Measurements from ENCODE around the gene PIP5KL1. TPM values are rescaled to one million over a fixed set of nuclear protein-coding genes. Genes with fewer than 3 reads are reported as not detected.

Gene PIP5KL1
- total RNA-seq, 2 experiments from 2014 or later = 0.95 to 4.4 TPM

DNA sequence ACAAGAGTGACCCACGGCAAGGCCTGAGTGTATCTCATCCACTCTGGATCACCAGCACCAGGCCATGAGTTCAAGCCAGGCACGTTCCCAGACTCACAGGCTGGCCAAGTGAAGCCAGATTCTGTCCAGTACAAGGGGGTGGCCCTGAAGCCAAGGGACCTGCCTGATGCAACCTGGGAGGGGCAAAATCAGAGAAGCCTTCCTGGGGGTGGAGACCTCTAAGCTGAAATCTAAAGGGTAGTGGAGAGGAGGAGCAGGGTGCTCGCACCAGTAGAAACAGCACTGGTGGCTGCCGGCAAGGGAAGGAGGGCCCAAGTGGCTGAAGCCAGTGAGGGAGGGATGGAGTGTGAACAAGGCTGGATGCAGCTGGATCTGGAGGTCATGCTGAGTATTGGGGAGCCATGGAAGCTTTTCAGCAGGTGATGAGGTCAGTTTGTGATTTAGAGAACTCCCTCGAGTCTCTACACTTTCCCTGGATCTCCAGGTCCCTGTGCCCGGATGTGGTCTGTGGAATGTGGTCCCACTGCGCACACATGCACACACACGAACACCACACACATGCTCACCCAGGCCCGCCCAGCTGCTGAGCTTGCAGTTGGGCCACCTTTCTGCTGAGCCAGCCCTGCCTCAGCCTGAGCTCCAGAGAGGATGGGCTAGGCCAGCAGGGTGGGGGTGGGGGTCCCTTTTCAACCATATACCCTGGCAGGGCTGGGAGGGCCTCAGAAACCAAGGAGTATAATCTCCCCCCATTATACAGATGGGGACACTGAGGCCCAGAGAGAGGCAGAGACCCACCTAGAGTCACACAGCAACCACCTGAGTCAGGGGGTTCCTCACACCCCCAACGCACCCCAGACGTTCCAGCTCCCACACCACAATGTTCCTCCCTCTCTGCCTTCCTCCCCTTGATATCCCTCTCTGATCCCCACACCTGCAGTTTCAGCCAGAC is 1.6 kb downstream of the PIP5KL1 start:
- DNase-seq (ENCODE audit: low spot score) = no peak
- no peaks in the 10 kb centered on the region for H3K36me3 ChIP-seq (ENCODE audit: insufficient read depth, low read length)
- intact Hi-C loops (cut with micrococcal nuclease; ENCODE audit: unreplicated experiment) = loop anchor here (10.0 kb wide), 1 partner anchor 424 kb away; no protein-coding TSS in a partner anchor
- no peaks in the 10 kb centered on the region for H3K79me2 ChIP-seq (ENCODE audit: insufficient read depth, low read depth, low read length)
- H3K4me1 ChIP-seq (ENCODE audit: insufficient read depth, low read length, poor library complexity, severe bottlenecking) = peaks cover 41% of the 10 kb centered on the region
- no peaks in the 10 kb centered on the region for H3K9me3 ChIP-seq (ENCODE audit: low read length)
- no peak overlapping the region for H3K27ac ChIP-seq (ENCODE audit: low read depth, low read length, poor library complexity, severe bottlenecking)
- no peak overlapping the region for H3K4me3 ChIP-seq (ENCODE audit: low read depth, low read length, poor library complexity, severe bottlenecking)
- POLR2A ChIA-PET = interaction anchor here (0.6 kb wide), 1 partner anchor 110 kb away, joined by 5 read pairs; no protein-coding TSS in a partner anchor
- CTCF ChIA-PET (ENCODE audit: unreplicated experiment) = no interaction called here
- H3K9me2 ChIP-seq (ENCODE audit: insufficient read depth, low read length) = no peaks in the 10 kb centered on the region
- H3K4me2 ChIP-seq (ENCODE audit: low read length) = peak overlapping the region; percentile 71; the same call in 1 of the 2 replicates
- no TSS peak for BruUV-seq (replicated peaks)
- H4K20me1 ChIP-seq (ENCODE audit: insufficient read depth, low read length) = no peaks in the 10 kb centered on the region
- TF ChIP-seq EZH2phosphoT487 (IDR thresholded peaks at IDR 0.05; ENCODE audit: borderline replicate concordance, low read depth, low read length) = no peak
- TF ChIP-seq, protein P1, sequence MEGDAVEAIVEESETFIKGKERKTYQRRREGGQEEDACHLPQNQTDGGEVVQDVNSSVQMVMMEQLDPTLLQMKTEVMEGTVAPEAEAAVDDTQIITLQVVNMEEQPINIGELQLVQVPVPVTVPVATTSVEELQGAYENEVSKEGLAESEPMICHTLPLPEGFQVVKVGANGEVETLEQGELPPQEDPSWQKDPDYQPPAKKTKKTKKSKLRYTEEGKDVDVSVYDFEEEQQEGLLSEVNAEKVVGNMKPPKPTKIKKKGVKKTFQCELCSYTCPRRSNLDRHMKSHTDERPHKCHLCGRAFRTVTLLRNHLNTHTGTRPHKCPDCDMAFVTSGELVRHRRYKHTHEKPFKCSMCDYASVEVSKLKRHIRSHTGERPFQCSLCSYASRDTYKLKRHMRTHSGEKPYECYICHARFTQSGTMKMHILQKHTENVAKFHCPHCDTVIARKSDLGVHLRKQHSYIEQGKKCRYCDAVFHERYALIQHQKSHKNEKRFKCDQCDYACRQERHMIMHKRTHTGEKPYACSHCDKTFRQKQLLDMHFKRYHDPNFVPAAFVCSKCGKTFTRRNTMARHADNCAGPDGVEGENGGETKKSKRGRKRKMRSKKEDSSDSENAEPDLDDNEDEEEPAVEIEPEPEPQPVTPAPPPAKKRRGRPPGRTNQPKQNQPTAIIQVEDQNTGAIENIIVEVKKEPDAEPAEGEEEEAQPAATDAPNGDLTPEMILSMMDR (conservative IDR thresholded peaks at IDR 0.05; ENCODE audit: low read length) = no peak
- H2AFZ ChIP-seq (ENCODE audit: low read length) = no peak overlapping the region

- H3K9me2 ChIP-seq (ENCODE audit: insufficient read depth, low read length) = no peaks in the 10 kb centered on the region
- peak overlapping the region; percentile 71 for H3K4me2 ChIP-seq (ENCODE audit: low read length)
- ChIA-PET CTCF (ENCODE audit: unreplicated experiment) (interaction anchor here (0.6 kb wide), 1 partner anchor 540 kb away, joined by 6 read pairs; no protein-coding TSS in a partner anchor), POLR2A (interaction anchor here (0.6 kb wide), 1 partner anchor 11 kb away, joined by 5 read pairs; no protein-coding TSS in a partner anchor)
- intact Hi-C loops (cut with micrococcal nuclease; ENCODE audit: unreplicated experiment) = loop anchor here (10.0 kb wide), 1 partner anchor 423 kb away; no protein-coding TSS in a partner anchor
- DNase-seq (ENCODE audit: low spot score) = no peak
- H3K9me3 ChIP-seq (ENCODE audit: low read length) = no peaks in the 10 kb centered on the region
- H3K4me3 ChIP-seq (ENCODE audit: low read depth, low read length, poor library complexity, severe bottlenecking) = peak overlapping the region; percentile 61
- H2AFZ ChIP-seq (ENCODE audit: low read length) = no peak overlapping the region
- no peaks in the 10 kb centered on the region for H3K36me3 ChIP-seq (ENCODE audit: insufficient read depth, low read length)
- H3K4me1 ChIP-seq (ENCODE audit: insufficient read depth, low read length, poor library complexity, severe bottlenecking) = peaks cover 41% of the 10 kb centered on the region
- no peak overlapping the region for H3K27ac ChIP-seq (ENCODE audit: low read depth, low read length, poor library complexity, severe bottlenecking)
- TF ChIP-seq EZH2phosphoT487 (IDR thresholded peaks at IDR 0.05; ENCODE audit: borderline replicate concordance, low read depth, low read length) = no peak
- TF ChIP-seq, protein P1 (conservative IDR thresholded peaks at IDR 0.05; ENCODE audit: low read length) = no peak
- H3K79me2 ChIP-seq (ENCODE audit: insufficient read depth, low read depth, low read length) = no peaks in the 10 kb centered on the region
- no peaks in the 10 kb centered on the region for H4K20me1 ChIP-seq (ENCODE audit: insufficient read depth, low read length)
- BruUV-seq (replicated peaks) = no TSS peak
Measured at GRCh38 chr9:127927988-127928675, 2.4 kb downstream of the PIP5KL1 start.

Data from OCI-LY7 (cell line).